NCI-H2227 treated with DMSO at 0.1 percent for 48 hours (cell line): ENCODE results near the gene LIMCH1.
"Not testable (repeated sequence)": the region's sequence is repeated elsewhere in the genome, so short reads cannot be mapped to it uniquely, and the experiment has no call there.

Experiments
- DNase-seq: peaks from one replicate; lab custom pipeline; 2025; lab: John Stamatoyannopoulos, UW

LIMCH1 gene

GRCh38 chr4:41538017-41538733 lies at the start of gene LIMCH1:
Gene LIMCH1, plus strand, starts transcription at chr4:41538157. Its CDS starts 67,839 bp downstream, at chr4:41605996.
- DNase-seq: no peak

GRCh38 chr4:41491081-41491576 lies 46.8 kb upstream of the LIMCH1 start:
- not testable (repeated sequence) for DNase-seq

GRCh38 chr4:41496977-41497376 lies 41.0 kb upstream of the LIMCH1 start:
- DNase-seq: no peak

GRCh38 chr4:41498177-41498576 lies 39.8 kb upstream of the LIMCH1 start:
- DNase-seq: no peak

- no peak for DNase-seq
Observed at GRCh38 chr4:41504167-41504818, 33.7 kb upstream of the LIMCH1 start.

- DNase-seq: no peak
Observed at GRCh38 chr4:41505161-41505661, 32.7 kb upstream of the LIMCH1 start.

GRCh38 chr4:41506130-41506529 lies 31.8 kb upstream of the LIMCH1 start:
- no peak for DNase-seq

GRCh38 chr4:41507291-41507947 lies 30.5 kb upstream of the LIMCH1 start:
- DNase-seq: no peak

- no peak for DNase-seq
Observed at GRCh38 chr4:41509451-41509866, 28.5 kb upstream of the LIMCH1 start.

GRCh38 chr4:41510179-41510578 lies 27.8 kb upstream of the LIMCH1 start:
- DNase-seq: no peak

- no peak for DNase-seq
Observed at GRCh38 chr4:41512136-41512535, 25.8 kb upstream of the LIMCH1 start.

- DNase-seq: no peak
Observed at GRCh38 chr4:41512596-41512995, 25.4 kb upstream of the LIMCH1 start.

GRCh38 chr4:41514169-41514568 lies 23.8 kb upstream of the LIMCH1 start:
- no peak for DNase-seq

GRCh38 chr4:41514766-41515481 lies 23.0 kb upstream of the LIMCH1 start:
- no peak for DNase-seq

- no peak for DNase-seq
Observed at GRCh38 chr4:41517121-41517520, 20.8 kb upstream of the LIMCH1 start.

- DNase-seq: no peak
Observed at GRCh38 chr4:41517747-41518146, 20.2 kb upstream of the LIMCH1 start.

- DNase-seq: no peak
Observed at GRCh38 chr4:41524425-41524824, 13.5 kb upstream of the LIMCH1 start.

- DNase-seq: no peak
Observed at GRCh38 chr4:41525129-41525528, 12.8 kb upstream of the LIMCH1 start.

- DNase-seq: no peak
Observed at GRCh38 chr4:41526628-41527027, 11.3 kb upstream of the LIMCH1 start.

- DNase-seq: no peak
Observed at GRCh38 chr4:41528512-41529205, 9.3 kb upstream of the LIMCH1 start.

GRCh38 chr4:41530741-41531140 lies 7.2 kb upstream of the LIMCH1 start:
- no peak for DNase-seq
